OCI-LY7 (cell line): ENCODE measurements around the gene COL9A3.

Experiments used
- EZH2phosphoT487 ChIP-seq: fragments of 200-600 bp; sonication (generic); IDR thresholded peaks from 2 replicates; pipeline ENCODE4 v1.6.1; 2018; ENCODE audit warnings: low read depth, borderline replicate concordance, mild to moderate bottlenecking, mixed run types, antibody characterized with exemption, low read length, moderate library complexity, mixed read lengths
- TF ChIP-seq, protein P1 (sequence below): fragments of 200-600 bp; sonication (generic); conservative IDR thresholded peaks from 2 replicates; pipeline ENCODE4 v1.5.1; 2014; ENCODE audit warnings: mild to moderate bottlenecking, antibody characterized with exemption, low read length, moderate library complexity, mixed read lengths

GRCh38 chr20:62885896-62886708, 69.3 kb downstream of the COL9A3 start:
- TF ChIP-seq, protein P1, sequence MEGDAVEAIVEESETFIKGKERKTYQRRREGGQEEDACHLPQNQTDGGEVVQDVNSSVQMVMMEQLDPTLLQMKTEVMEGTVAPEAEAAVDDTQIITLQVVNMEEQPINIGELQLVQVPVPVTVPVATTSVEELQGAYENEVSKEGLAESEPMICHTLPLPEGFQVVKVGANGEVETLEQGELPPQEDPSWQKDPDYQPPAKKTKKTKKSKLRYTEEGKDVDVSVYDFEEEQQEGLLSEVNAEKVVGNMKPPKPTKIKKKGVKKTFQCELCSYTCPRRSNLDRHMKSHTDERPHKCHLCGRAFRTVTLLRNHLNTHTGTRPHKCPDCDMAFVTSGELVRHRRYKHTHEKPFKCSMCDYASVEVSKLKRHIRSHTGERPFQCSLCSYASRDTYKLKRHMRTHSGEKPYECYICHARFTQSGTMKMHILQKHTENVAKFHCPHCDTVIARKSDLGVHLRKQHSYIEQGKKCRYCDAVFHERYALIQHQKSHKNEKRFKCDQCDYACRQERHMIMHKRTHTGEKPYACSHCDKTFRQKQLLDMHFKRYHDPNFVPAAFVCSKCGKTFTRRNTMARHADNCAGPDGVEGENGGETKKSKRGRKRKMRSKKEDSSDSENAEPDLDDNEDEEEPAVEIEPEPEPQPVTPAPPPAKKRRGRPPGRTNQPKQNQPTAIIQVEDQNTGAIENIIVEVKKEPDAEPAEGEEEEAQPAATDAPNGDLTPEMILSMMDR, result no peak
- no peak for TF ChIP-seq EZH2phosphoT487
